GM21367 (cell line): ENCODE data around the gene TEAD4.

Experiments used
- ATAC-seq: cut with Tn5 transposase; IDR thresholded peaks from one replicate; pipeline ENCODE4 v1.9.1; 2021; ENCODE audit not compliant: unreplicated experiment

TEAD4 gene

GRCh38 chr12:3076730-3077571 lies 117.8 kb downstream of the TEAD4 start, which contains the start of gene TSPAN9:
Gene TSPAN9 (plus strand): TSS chr12:3077379. CDS start chr12:3201194, 123,815 bp downstream.
- ATAC-seq = peak; percentile 49

GRCh38 chr12:3077572-3078081 lies 118.4 kb downstream of the TEAD4 start:
- no peak for ATAC-seq

- no peak for ATAC-seq
Observed at GRCh38 chr12:3078086-3078820, 119.1 kb downstream of the TEAD4 start.

- ATAC-seq = no peak
Observed at GRCh38 chr12:3081091-3081490, 121.9 kb downstream of the TEAD4 start.

- no peak for ATAC-seq
Observed at GRCh38 chr12:3081886-3082285, 122.7 kb downstream of the TEAD4 start.

GRCh38 chr12:3083241-3083920 lies 124.2 kb downstream of the TEAD4 start:
- no peak for ATAC-seq

GRCh38 chr12:3083921-3084347 lies 124.7 kb downstream of the TEAD4 start:
- no peak for ATAC-seq

- ATAC-seq = no peak
Observed at GRCh38 chr12:3084742-3085141, 125.5 kb downstream of the TEAD4 start.

- no peak for ATAC-seq
Observed at GRCh38 chr12:3085341-3086139, 126.3 kb downstream of the TEAD4 start.

- no peak for ATAC-seq
Observed at GRCh38 chr12:3086211-3086610, 127.0 kb downstream of the TEAD4 start.

- no peak for ATAC-seq
Observed at GRCh38 chr12:3086729-3087323, 127.6 kb downstream of the TEAD4 start.

- no peak for ATAC-seq
Observed at GRCh38 chr12:3087758-3088650, 128.8 kb downstream of the TEAD4 start.

GRCh38 chr12:3089588-3089987 lies 130.4 kb downstream of the TEAD4 start:
- ATAC-seq = no peak
